GM12872 (cell line): ENCODE results near the gene GATAD2B.

Experiments
- TF ChIP-seq, protein P1 (sequence below): IDR thresholded peaks from 3 replicates; pipeline ENCODE4 v1.5.1; 2011; ENCODE audit warnings: low read depth, mild to moderate bottlenecking, low read length, moderate library complexity; ENCODE audit not compliant: insufficient read depth

Gene GATAD2B

DNA sequence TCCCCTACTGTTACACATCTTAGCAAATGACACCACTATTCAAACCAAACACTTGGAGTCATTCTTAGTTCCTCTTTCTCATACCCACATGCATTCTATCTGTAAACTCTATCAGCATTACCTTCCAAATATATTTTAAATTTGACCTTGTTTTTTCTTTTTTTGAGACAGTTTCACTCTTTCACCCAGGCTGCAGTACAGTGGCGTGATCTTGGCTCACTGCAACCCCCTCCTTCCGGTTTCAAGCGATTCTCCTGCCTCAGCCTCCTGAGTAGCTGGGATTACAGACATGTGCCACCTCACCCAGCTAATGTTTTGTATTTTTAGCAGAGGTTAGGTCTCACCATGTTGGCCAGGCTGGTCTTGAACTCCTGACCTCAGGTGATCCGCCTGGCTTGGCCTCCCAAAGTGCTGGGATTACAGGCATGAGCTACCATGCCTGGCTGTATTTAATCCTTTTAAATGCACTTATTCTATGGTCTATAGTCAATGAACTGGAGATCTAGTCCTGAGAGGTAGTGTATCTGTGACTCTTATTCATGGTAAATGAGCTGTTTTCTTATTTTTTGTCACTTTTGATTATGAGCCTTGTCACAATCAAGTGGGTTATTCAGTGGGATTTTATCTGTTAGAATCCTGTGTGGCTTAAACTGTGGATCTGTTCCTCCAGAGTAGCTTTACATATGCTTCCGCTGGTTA lies 73.1 kb downstream of the GATAD2B start:
- TF ChIP-seq, protein P1, sequence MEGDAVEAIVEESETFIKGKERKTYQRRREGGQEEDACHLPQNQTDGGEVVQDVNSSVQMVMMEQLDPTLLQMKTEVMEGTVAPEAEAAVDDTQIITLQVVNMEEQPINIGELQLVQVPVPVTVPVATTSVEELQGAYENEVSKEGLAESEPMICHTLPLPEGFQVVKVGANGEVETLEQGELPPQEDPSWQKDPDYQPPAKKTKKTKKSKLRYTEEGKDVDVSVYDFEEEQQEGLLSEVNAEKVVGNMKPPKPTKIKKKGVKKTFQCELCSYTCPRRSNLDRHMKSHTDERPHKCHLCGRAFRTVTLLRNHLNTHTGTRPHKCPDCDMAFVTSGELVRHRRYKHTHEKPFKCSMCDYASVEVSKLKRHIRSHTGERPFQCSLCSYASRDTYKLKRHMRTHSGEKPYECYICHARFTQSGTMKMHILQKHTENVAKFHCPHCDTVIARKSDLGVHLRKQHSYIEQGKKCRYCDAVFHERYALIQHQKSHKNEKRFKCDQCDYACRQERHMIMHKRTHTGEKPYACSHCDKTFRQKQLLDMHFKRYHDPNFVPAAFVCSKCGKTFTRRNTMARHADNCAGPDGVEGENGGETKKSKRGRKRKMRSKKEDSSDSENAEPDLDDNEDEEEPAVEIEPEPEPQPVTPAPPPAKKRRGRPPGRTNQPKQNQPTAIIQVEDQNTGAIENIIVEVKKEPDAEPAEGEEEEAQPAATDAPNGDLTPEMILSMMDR = no peak

- TF ChIP-seq, protein P1 = no peak
Observed at GRCh38 chr1:153848805-153849204, 74.0 kb downstream of the GATAD2B start.

DNA sequence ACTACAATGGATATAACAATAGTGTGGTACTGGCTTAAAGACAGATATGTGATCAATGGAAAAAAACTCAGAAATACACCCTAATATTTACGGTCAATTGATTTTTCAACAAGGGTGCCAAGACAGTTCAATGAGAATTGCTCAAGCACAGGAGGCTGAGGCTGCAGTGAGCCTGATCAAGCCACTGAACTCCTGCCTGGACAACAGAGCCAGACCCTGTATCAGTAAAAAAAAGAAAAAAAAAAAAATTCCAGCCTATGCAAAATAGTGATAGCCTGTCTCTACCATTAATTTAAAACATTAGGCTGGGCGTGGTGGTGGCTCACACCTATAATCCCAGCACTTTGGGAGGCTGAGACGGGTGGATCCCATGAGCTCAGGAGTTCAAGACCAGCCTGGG lies 77.6 kb downstream of the GATAD2B start:
- TF ChIP-seq, protein P1 = no peak

DNA sequence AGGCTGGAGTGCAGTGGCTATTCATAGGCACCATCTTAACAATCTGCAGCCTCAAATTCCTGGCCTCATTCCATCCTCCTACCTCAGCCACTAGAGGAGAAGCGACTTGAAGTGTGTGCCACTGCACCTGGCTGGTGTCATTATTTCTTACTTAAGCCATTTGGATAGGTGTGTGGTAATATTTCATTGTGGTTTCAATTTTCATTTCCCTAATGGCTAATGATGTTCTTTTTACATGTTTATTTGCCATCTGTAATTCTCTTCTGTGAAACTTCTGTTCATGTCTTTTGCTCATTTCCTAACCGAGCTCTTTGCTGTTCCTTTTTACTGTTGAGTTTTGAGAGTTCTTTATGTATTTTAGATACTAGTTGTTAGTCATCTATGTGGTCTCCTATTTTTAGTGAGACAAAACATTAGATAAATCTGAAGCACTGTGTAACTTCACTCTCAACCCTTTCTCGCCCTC lies 80.7 kb downstream of the GATAD2B start:
- TF ChIP-seq, protein P1 = no peak

- TF ChIP-seq, protein P1 = no peak
Observed at GRCh38 chr1:153841463-153841994, 81.2 kb downstream of the GATAD2B start.

GRCh38 chr1:153833171-153833570 lies 89.6 kb downstream of the GATAD2B start:
- TF ChIP-seq, protein P1 = no peak

DNA sequence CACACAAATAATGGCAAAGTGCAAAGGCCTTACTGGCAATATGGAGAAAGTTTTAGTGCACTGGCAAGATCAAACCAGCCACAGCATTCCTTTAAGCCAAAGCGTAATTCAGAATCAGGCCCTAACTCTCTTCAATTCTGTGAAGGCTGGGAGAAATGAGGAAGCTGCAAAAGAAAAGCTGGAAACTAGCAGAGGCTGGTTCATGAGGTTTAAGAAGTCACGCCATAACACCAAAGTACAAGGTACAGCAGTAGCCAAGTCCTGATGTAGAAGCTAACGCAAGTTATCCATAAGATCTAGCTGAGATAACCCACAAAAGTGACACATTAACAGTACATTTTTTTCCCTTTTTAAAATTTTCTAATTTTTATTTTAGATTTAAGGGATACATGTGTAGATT lies 90.5 kb downstream of the GATAD2B start:
- TF ChIP-seq, protein P1 = no peak
